GM19351 (cell line): ENCODE measurements around the gene DDX6.
"Not testable (repeated sequence)": the region's sequence is repeated elsewhere in the genome, so short reads cannot be mapped to it uniquely, and the experiment has no call there.

Experiments
- ATAC-seq: cut with Tn5 transposase; IDR thresholded peaks from one replicate; pipeline ENCODE4 v1.9.1; 2021; ENCODE audit warnings: mild to moderate bottlenecking, moderate library complexity; ENCODE audit not compliant: unreplicated experiment

DDX6 gene

GRCh38 chr11:118746988-118747585 lies 43.9 kb downstream of the DDX6 start:
- no peak for ATAC-seq

- ATAC-seq = no peak
Measured at GRCh38 chr11:118744046-118744445, 46.9 kb downstream of the DDX6 start.

- ATAC-seq = no peak
Measured at GRCh38 chr11:118742304-118742703, 48.7 kb downstream of the DDX6 start.

- ATAC-seq = no peak
Measured at GRCh38 chr11:118740892-118741291, 50.1 kb downstream of the DDX6 start.

- ATAC-seq = no peak
Measured at GRCh38 chr11:118735203-118735602, 55.8 kb downstream of the DDX6 start.

- no peak for ATAC-seq
Measured at GRCh38 chr11:118734031-118734430, 56.9 kb downstream of the DDX6 start.

- ATAC-seq = not testable (repeated sequence)
Measured at GRCh38 chr11:118729753-118730152, 61.2 kb downstream of the DDX6 start.

- ATAC-seq = not testable (repeated sequence)
Measured at GRCh38 chr11:118728112-118728511, 62.9 kb downstream of the DDX6 start.

GRCh38 chr11:118727721-118728066 lies 63.3 kb downstream of the DDX6 start:
- not testable (repeated sequence) for ATAC-seq

GRCh38 chr11:118727001-118727720 lies 63.8 kb downstream of the DDX6 start:
- not testable (repeated sequence) for ATAC-seq

- not testable (repeated sequence) for ATAC-seq
Measured at GRCh38 chr11:118721478-118722015, 69.4 kb downstream of the DDX6 start.

GRCh38 chr11:118720740-118721139 lies 70.2 kb downstream of the DDX6 start:
- not testable (repeated sequence) for ATAC-seq

GRCh38 chr11:118720078-118720477 lies 70.9 kb downstream of the DDX6 start:
- ATAC-seq = not testable (repeated sequence)

GRCh38 chr11:118718562-118718961 lies 72.4 kb downstream of the DDX6 start:
- not testable (repeated sequence) for ATAC-seq

- not testable (repeated sequence) for ATAC-seq
Measured at GRCh38 chr11:118717733-118718132, 73.2 kb downstream of the DDX6 start.

- not testable (repeated sequence) for ATAC-seq
Measured at GRCh38 chr11:118717221-118717620, 73.7 kb downstream of the DDX6 start.

- no peak for ATAC-seq
Measured at GRCh38 chr11:118715837-118716260, 75.1 kb downstream of the DDX6 start.

- peak; percentile 54 for ATAC-seq
Measured at GRCh38 chr11:118715245-118715831, 75.6 kb downstream of the DDX6 start.

GRCh38 chr11:118714816-118715215 lies 76.1 kb downstream of the DDX6 start:
- ATAC-seq = no peak

GRCh38 chr11:118714416-118714815 lies 76.5 kb downstream of the DDX6 start:
- not testable (repeated sequence) for ATAC-seq

- no peak for ATAC-seq
Measured at GRCh38 chr11:118708296-118708695, 82.7 kb downstream of the DDX6 start.

GRCh38 chr11:118706546-118706825 lies 84.5 kb downstream of the DDX6 start:
- ATAC-seq = no peak
